H9 (cell line): ENCODE data around the gene PPM1H. TPM values are rescaled to one million over a fixed set of nuclear protein-coding genes. Genes with fewer than 3 reads are reported as not detected.

ENCODE experiments used
- DNase-seq: peaks from one replicate; pipeline ENCODE4 v3.0.0-alpha.2; 2017
- H2AFZ ChIP-seq: one replicate; pipeline ENCODE4 v1.6.1; 2013; ENCODE audit warnings: mild to moderate bottlenecking, low read length, control low read depth, moderate library complexity
- H2AK5ac ChIP-seq: 2 replicates; pipeline ENCODE4 v1.6.1; 2013; ENCODE audit warnings: low read length, control low read depth, mixed read lengths; ENCODE audit not compliant: insufficient read length
- H2BK120ac ChIP-seq: one replicate; pipeline ENCODE4 v1.6.1; 2013; ENCODE audit warnings: low read depth, mild to moderate bottlenecking, low read length, control low read depth, inconsistent platforms; ENCODE audit not compliant: poor library complexity, severe bottlenecking
- H2BK12ac ChIP-seq: 2 replicates; pipeline ENCODE4 v1.6.1; 2013; ENCODE audit warnings: low read length, control low read depth, mixed read lengths, low read depth; ENCODE audit not compliant: insufficient read length
- H2BK15ac ChIP-seq: 2 replicates; pipeline ENCODE4 v1.6.1; 2013; ENCODE audit warnings: low read depth, low read length, control low read depth
- H2BK20ac ChIP-seq: one replicate; pipeline ENCODE4 v1.6.1; 2013; ENCODE audit warnings: low read depth, mild to moderate bottlenecking, low read length, control low read depth, inconsistent platforms; ENCODE audit not compliant: poor library complexity, severe bottlenecking
- H2BK5ac ChIP-seq: 2 replicates; pipeline ENCODE4 v1.6.1; 2013; ENCODE audit warnings: low read length, control low read depth, mixed read lengths; ENCODE audit not compliant: insufficient read length
- H3K14ac ChIP-seq: 2 replicates; pipeline ENCODE4 v1.6.1; 2013; ENCODE audit warnings: low read length, control low read depth; ENCODE audit not compliant: insufficient read depth
- H3K18ac ChIP-seq: 2 replicates; pipeline ENCODE4 v1.6.1; 2013; ENCODE audit warnings: low read depth, mild to moderate bottlenecking, mixed read lengths, low read length, control low read depth; ENCODE audit not compliant: insufficient read length
- H3K23ac ChIP-seq: 2 replicates; pipeline ENCODE4 v1.6.1; 2013; ENCODE audit warnings: low read length, control low read depth, mixed read lengths, low read depth; ENCODE audit not compliant: insufficient read length
- H3K23me2 ChIP-seq: 2 replicates; pipeline ENCODE4 v1.6.1; 2013; ENCODE audit warnings: low read depth, mild to moderate bottlenecking, mixed read lengths, low read length, control low read depth; ENCODE audit not compliant: insufficient read length, poor library complexity, severe bottlenecking
- H3K27ac ChIP-seq: 2 replicates; pipeline ENCODE4 v1.5.1; 2013; ENCODE audit warnings: low read length, control low read depth, mixed read lengths, low read depth; ENCODE audit not compliant: insufficient read length
- H3K27me3 ChIP-seq: 2 replicates; pipeline ENCODE4 v1.6.1; 2013; ENCODE audit warnings: low read length, control low read depth, inconsistent platforms; ENCODE audit not compliant: insufficient read depth
- H3K4ac ChIP-seq: 2 replicates; pipeline ENCODE4 v1.6.1; 2013; ENCODE audit warnings: low read depth, mild to moderate bottlenecking, control low read depth, inconsistent platforms, low read length, moderate library complexity
- H3K4me1 ChIP-seq: 2 replicates; pipeline ENCODE4 v1.6.1; 2013; ENCODE audit warnings: low read length, control low read depth, inconsistent platforms; ENCODE audit not compliant: insufficient read depth
- H3K4me2 ChIP-seq: 2 replicates; pipeline ENCODE4 v1.6.1; 2013; ENCODE audit warnings: low read length, control low read depth, mixed read lengths; ENCODE audit not compliant: insufficient read length, insufficient read depth
- H3K56ac ChIP-seq: 2 replicates; pipeline ENCODE4 v1.6.1; 2013; ENCODE audit warnings: low read depth, mild to moderate bottlenecking, mixed read lengths, low read length, control low read depth; ENCODE audit not compliant: insufficient read length
- H3K79me1 ChIP-seq: 2 replicates; pipeline ENCODE4 v1.6.1; 2013; ENCODE audit warnings: low read depth, mild to moderate bottlenecking, moderate library complexity, low read length, control low read depth, inconsistent platforms; ENCODE audit not compliant: insufficient read depth, poor library complexity, severe bottlenecking
- H3K79me2 ChIP-seq: 2 replicates; pipeline ENCODE4 v1.6.1; 2013; ENCODE audit warnings: low read length, control low read depth, inconsistent platforms; ENCODE audit not compliant: insufficient read depth
- H3K9ac ChIP-seq: 2 replicates; pipeline ENCODE4 v1.6.1; 2013; ENCODE audit warnings: low read length, control low read depth, mixed read lengths; ENCODE audit not compliant: insufficient read length; ENCODE audit errors: extremely low read depth
- H3K9me3 ChIP-seq: one replicate; pipeline ENCODE4 v1.6.1; 2013; ENCODE audit warnings: low read depth, low read length, inconsistent platforms; ENCODE audit not compliant: control insufficient read depth
- H3T11ph ChIP-seq: one replicate; pipeline ENCODE4 v1.6.1; 2013; ENCODE audit warnings: mild to moderate bottlenecking, low read length, control low read depth, inconsistent platforms
- H4K20me1 ChIP-seq: one replicate; pipeline ENCODE4 v1.6.1; 2013; ENCODE audit not compliant: control insufficient read depth, insufficient read length, insufficient read depth
- H4K5ac ChIP-seq: 2 replicates; pipeline ENCODE4 v1.6.1; 2013; ENCODE audit warnings: low read depth, mild to moderate bottlenecking, mixed read lengths, low read length, control low read depth; ENCODE audit not compliant: insufficient read length
- H4K8ac ChIP-seq: replicated peaks from 2 replicates; pipeline ENCODE4 v1.6.1; 2013; ENCODE audit warnings: low read length, control low read depth, mixed read lengths, low read depth; ENCODE audit not compliant: insufficient read length
- H4K91ac ChIP-seq: 2 replicates; pipeline ENCODE4 v1.6.1; 2013; ENCODE audit warnings: low read depth, mild to moderate bottlenecking, moderate library complexity, mixed read lengths, low read length, control low read depth; ENCODE audit not compliant: insufficient read length
- H3K27ac Mint-ChIP-seq, 3 experiments: 2 replicates in 2 of 3; 3 replicates in 1 of 3; pipeline ENCODE4 v1.8.0; 2020 to 2021; ENCODE audit warnings: mixed read lengths in 3 of 3, mild to moderate bottlenecking in 1 of 3, moderate library complexity in 1 of 3
- H3K27me3 Mint-ChIP-seq: 2 replicates; pipeline ENCODE4 v1.8.0; 2021; ENCODE audit warnings: low read depth, mild to moderate bottlenecking, moderate library complexity, mixed read lengths
- H3K36me3 Mint-ChIP-seq, 3 experiments: 2 replicates in 2 of 3; 3 replicates in 1 of 3; pipeline ENCODE4 v1.8.0; 2020 to 2021; ENCODE audit warnings: low read depth in 3 of 3, mixed read lengths in 3 of 3; ENCODE audit not compliant: insufficient read depth in 1 of 3
- H3K4me1 Mint-ChIP-seq, 2 experiments: 2 replicates each; pipeline ENCODE4 v1.8.0; 2020; ENCODE audit warnings: mixed read lengths in 2 of 2
- H3K4me3 Mint-ChIP-seq, 2 experiments: 2 replicates in 1 of 2; 3 replicates in 1 of 2; pipeline ENCODE4 v1.8.0; 2020 to 2021; ENCODE audit warnings: mild to moderate bottlenecking in 2 of 2, mixed read lengths in 2 of 2, moderate library complexity in 1 of 2
- H3K9me3 Mint-ChIP-seq, 2 experiments: 2 replicates in 1 of 2; 3 replicates in 1 of 2; pipeline ENCODE4 v1.8.0; 2020; ENCODE audit warnings: mild to moderate bottlenecking in 2 of 2, mixed read lengths in 2 of 2, moderate library complexity in 1 of 2
- WGBS: extraction: QIAGEN DNeasy Blood & Tissue Kit; methylation state at CpG from one replicate; pipeline ENCODE4 v1.1.7; 2013; ENCODE audit warnings: missing lambda C conversion rate, low lambda C conversion rate, mixed read lengths; ENCODE audit not compliant: insufficient read length; ENCODE audit errors: extremely low coverage; 5-methylcytosine and 5-hydroxymethylcytosine counted together
- total RNA-seq: library from RNA; stranded (reverse); gene quantifications from 2 replicates; pipeline ENCODE4 v1.2.1, GENCODE V29; 2021
- TF ChIP-seq, protein P1 (sequence below): fragments of 200-600 bp; sonication (generic); conservative IDR thresholded peaks from 3 replicates; pipeline ENCODE4 v1.8.0; 2021; ENCODE audit warnings: antibody characterized with exemption, mild to moderate bottlenecking

Gene PPM1H
- total RNA-seq, 1 experiment from 2014 or later: 22.1 TPM

DNA sequence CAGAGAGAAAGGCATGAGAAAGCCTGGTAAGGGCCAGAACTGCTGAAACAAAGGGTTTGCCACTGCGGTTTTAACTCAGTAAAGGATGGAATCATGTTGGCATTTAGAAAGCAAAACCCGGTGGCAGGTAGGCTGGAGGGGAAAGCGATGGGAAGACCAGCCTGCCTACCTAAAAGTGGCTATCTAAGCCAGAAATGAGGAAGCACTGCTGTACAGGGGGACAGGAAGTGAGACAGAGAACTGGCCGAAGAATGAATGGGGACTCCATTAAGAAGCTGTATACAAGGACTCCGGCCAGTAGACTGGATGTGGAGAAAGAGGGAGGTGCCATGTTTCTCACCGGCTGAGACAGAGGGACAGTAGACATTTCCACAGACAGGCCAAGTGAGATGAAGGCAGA lies 48.2 kb downstream of the PPM1H start:
- no peaks in the 10 kb centered on the region for H3K79me1 ChIP-seq
- H3K4me1 ChIP-seq: 0 out of 2 replicates have a peak, but pooled peaks cover 8% of the 10 kb centered on the region
- Mint-ChIP-seq H3K4me3 (no peak overlapping the region), H3K36me3 (peaks cover 6 to 12% (median 7%) of the 10 kb centered on the region in 3 experiments; a peak in 6 of 7 replicates), H3K27ac (no peak overlapping the region), H3K27me3 (no peaks in the 10 kb centered on the region), H3K4me1 (peaks cover 6 to 8% of the 10 kb centered on the region in 2 experiments), H3K9me3 (peaks cover 3 to 5% of the 10 kb centered on the region in 2 experiments; a peak in 3 of 5 replicates)
- no peak overlapping the region for H2AK5ac ChIP-seq
- no CpG with 5 or more reads among the region's 6 CpGs for WGBS
- no peaks in the 10 kb centered on the region for H3K79me2 ChIP-seq
- H4K5ac ChIP-seq: no peak overlapping the region
- H3K56ac ChIP-seq: no peak overlapping the region
- no peaks in the 10 kb centered on the region for H3K9me3 ChIP-seq
- H3K23me2 ChIP-seq: no peaks in the 10 kb centered on the region
- no peak overlapping the region for H4K8ac ChIP-seq
- no peak overlapping the region for H3K18ac ChIP-seq
- no peak for DNase-seq
- H3K27me3 ChIP-seq: no peaks in the 10 kb centered on the region
- H3K4me2 ChIP-seq: no peak overlapping the region
- no peak overlapping the region for H2AFZ ChIP-seq
- no peak overlapping the region for H2BK12ac ChIP-seq
- H3K4ac ChIP-seq: no peak overlapping the region
- H4K91ac ChIP-seq: no peak overlapping the region
- H3K14ac ChIP-seq: no peak overlapping the region
- TF ChIP-seq, protein P1, sequence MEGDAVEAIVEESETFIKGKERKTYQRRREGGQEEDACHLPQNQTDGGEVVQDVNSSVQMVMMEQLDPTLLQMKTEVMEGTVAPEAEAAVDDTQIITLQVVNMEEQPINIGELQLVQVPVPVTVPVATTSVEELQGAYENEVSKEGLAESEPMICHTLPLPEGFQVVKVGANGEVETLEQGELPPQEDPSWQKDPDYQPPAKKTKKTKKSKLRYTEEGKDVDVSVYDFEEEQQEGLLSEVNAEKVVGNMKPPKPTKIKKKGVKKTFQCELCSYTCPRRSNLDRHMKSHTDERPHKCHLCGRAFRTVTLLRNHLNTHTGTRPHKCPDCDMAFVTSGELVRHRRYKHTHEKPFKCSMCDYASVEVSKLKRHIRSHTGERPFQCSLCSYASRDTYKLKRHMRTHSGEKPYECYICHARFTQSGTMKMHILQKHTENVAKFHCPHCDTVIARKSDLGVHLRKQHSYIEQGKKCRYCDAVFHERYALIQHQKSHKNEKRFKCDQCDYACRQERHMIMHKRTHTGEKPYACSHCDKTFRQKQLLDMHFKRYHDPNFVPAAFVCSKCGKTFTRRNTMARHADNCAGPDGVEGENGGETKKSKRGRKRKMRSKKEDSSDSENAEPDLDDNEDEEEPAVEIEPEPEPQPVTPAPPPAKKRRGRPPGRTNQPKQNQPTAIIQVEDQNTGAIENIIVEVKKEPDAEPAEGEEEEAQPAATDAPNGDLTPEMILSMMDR: no peak
- H2BK20ac ChIP-seq: no peak overlapping the region
- no peak overlapping the region for H3K27ac ChIP-seq
- H3K23ac ChIP-seq: no peak overlapping the region
- no peak overlapping the region for H3K9ac ChIP-seq
- H2BK5ac ChIP-seq: no peak overlapping the region
- H4K20me1 ChIP-seq: no peaks in the 10 kb centered on the region
- no peak overlapping the region for H2BK15ac ChIP-seq
- H3T11ph ChIP-seq: no peak overlapping the region
- no peak overlapping the region for H2BK120ac ChIP-seq
